CD14-positive monocyte (primary cell): Measurements from ENCODE around the gene PIERCE2. TPM values are rescaled to one million over a fixed set of nuclear protein-coding genes. Genes with fewer than 3 reads are reported as not detected.

Source experiments
- DNase-seq, 3 donors: peaks; one replicate each; pipeline ENCODE4 v3.0.0-alpha.2; 2011 to 2022
- H2AFZ ChIP-seq: 2 replicates; pipeline ENCODE4 v1.6.0; 2012; ENCODE audit warnings: mild to moderate bottlenecking, low read depth, low read length, inconsistent platforms; ENCODE audit not compliant: insufficient read depth, poor library complexity, severe bottlenecking
- H3K27ac ChIP-seq, 2 donors: 1 replicate in 1 of 2; 2 replicates in 1 of 2; pipeline ENCODE4 v1.5.1; 2012 to 2013; ENCODE audit warnings: low read length in 2 of 2, control low read depth in 1 of 2, inconsistent platforms in 1 of 2, low read depth in 1 of 2, mild to moderate bottlenecking in 1 of 2
- H3K27me3 ChIP-seq, 2 donors: one replicate each; pipeline versions ENCODE4 v1.6.0 to v1.6.1; 2011 to 2013; ENCODE audit warnings: low read length in 2 of 2; ENCODE audit not compliant: control insufficient read depth in 2 of 2, insufficient read depth in 2 of 2
- H3K36me3 ChIP-seq, 2 donors: replicated peaks in 1 of 2; 1 replicate in 1 of 2; 2 replicates in 1 of 2; pipeline versions ENCODE4 v1.5.1 to v1.6.1; 2012 to 2013; ENCODE audit warnings: low read length in 2 of 2, control low read depth in 1 of 2, inconsistent platforms in 1 of 2, mild to moderate bottlenecking in 1 of 2; ENCODE audit not compliant: insufficient read depth in 2 of 2, control insufficient read depth in 1 of 2
- H3K4me1 ChIP-seq, 2 donors: 1 replicate in 1 of 2; 2 replicates in 1 of 2; pipeline versions ENCODE4 v1.5.1 to v1.6.1; 2012 to 2013; ENCODE audit warnings: low read length in 2 of 2, control low read depth in 1 of 2, inconsistent platforms in 1 of 2, mild to moderate bottlenecking in 1 of 2, moderate library complexity in 1 of 2; ENCODE audit not compliant: insufficient read depth in 2 of 2, control insufficient read depth in 1 of 2
- H3K4me2 ChIP-seq: replicated peaks from 2 replicates; pipeline ENCODE3; 2012; ENCODE audit warnings: low read length, moderate library complexity, mild to moderate bottlenecking; ENCODE audit not compliant: poor library complexity, severe bottlenecking; ENCODE audit errors: extremely low read depth
- H3K4me3 ChIP-seq, 3 experiments: fragments of 200-600 bp in 1 of 3; sonication (generic) in 1 of 3; replicated peaks in 1 of 3; 1 replicate in 2 of 3; 2 replicates in 1 of 3; pipeline ENCODE4 v1.5.1; 2011 to 2013; ENCODE audit warnings: low read length in 3 of 3, mild to moderate bottlenecking in 3 of 3, control low read depth in 2 of 3, low read depth in 2 of 3, inconsistent platforms in 1 of 3, moderate library complexity in 1 of 3
- H3K79me2 ChIP-seq: 2 replicates; pipeline ENCODE4 v1.6.0; 2012; ENCODE audit warnings: mild to moderate bottlenecking, control low read depth, inconsistent platforms, low read length, moderate library complexity; ENCODE audit not compliant: insufficient read depth
- H3K9ac ChIP-seq: 2 replicates; pipeline ENCODE4 v1.6.0; 2017; ENCODE audit warnings: low read length, mild to moderate bottlenecking; ENCODE audit not compliant: insufficient read depth, poor library complexity, severe bottlenecking
- H3K9me3 ChIP-seq, 2 donors: replicated peaks in 1 of 2; 1 replicate in 1 of 2; 2 replicates in 1 of 2; pipeline versions ENCODE4 v1.5.1 to v1.6.1; 2012 to 2013; ENCODE audit warnings: low read length in 2 of 2, control low read depth in 1 of 2; ENCODE audit not compliant: control insufficient read depth in 1 of 2, insufficient read depth in 1 of 2
- H4K20me1 ChIP-seq: 2 replicates; pipeline ENCODE4 v1.6.0; 2012; ENCODE audit warnings: mild to moderate bottlenecking, low read length, control low read depth, moderate library complexity; ENCODE audit not compliant: insufficient read depth
- H3K27ac Mint-ChIP-seq, 7 donors: one replicate each; pipeline ENCODE4 v1.8.0; 2020; ENCODE audit warnings: mild to moderate bottlenecking in 7 of 7, mixed read lengths in 7 of 7, moderate library complexity in 6 of 7, inconsistent platforms in 2 of 7
- H3K27me3 Mint-ChIP-seq, 3 donors: one replicate each; pipeline ENCODE4 v1.8.0; 2021 to 2022; ENCODE audit warnings: low read depth in 3 of 3, mild to moderate bottlenecking in 3 of 3, mixed read lengths in 3 of 3, moderate library complexity in 3 of 3, inconsistent platforms in 1 of 3
- H3K36me3 Mint-ChIP-seq, 2 donors: one replicate each; pipeline ENCODE4 v1.8.0; 2020; ENCODE audit warnings: mixed read lengths in 2 of 2, inconsistent platforms in 1 of 2, mild to moderate bottlenecking in 1 of 2
- H3K4me1 Mint-ChIP-seq: one replicate; pipeline ENCODE4 v1.8.0; 2020; ENCODE audit warnings: mild to moderate bottlenecking, mixed read lengths
- H3K4me3 Mint-ChIP-seq, 2 donors: one replicate each; pipeline ENCODE4 v1.8.0; 2020; ENCODE audit warnings: mild to moderate bottlenecking in 2 of 2, mixed read lengths in 2 of 2, moderate library complexity in 1 of 2
- H3K9me3 Mint-ChIP-seq, 7 donors: one replicate each; pipeline ENCODE4 v1.8.0; 2020 to 2022; ENCODE audit warnings: mixed read lengths in 7 of 7, mild to moderate bottlenecking in 6 of 7, moderate library complexity in 6 of 7, inconsistent platforms in 2 of 7
- CTCF ChIP-seq: fragments of 200-600 bp; IDR thresholded peaks from one replicate; pipeline ENCODE4 v1.8.0; 2022; ENCODE audit warnings: antibody characterized with exemption, mild to moderate bottlenecking
- WGBS: methylation state at CpG from one replicate; pipeline ENCODE4 v1.1.5; 2013; ENCODE audit warnings: missing lambda C conversion rate; ENCODE audit not compliant: insufficient coverage; 5-methylcytosine and 5-hydroxymethylcytosine counted together
- intact Hi-C, 2 donors: fragments of 100-400 bp; cut with micrococcal nuclease; formaldehyde crosslinking; loops; one replicate each; pipeline versions ENCODE4 v1.15.0 to v1.15.1; 2023
- polyA plus RNA-seq, 3 donors: library from polyadenylated mRNA; depleted of rRNA in 1 of 3; unstranded in 2 of 3; stranded (reverse) in 1 of 3; fragments of 300-500 nt in 2 of 3; fragments of >200 nt in 1 of 3; fragmentation: Illumina TruSeq in 2 of 3; gene quantifications; 1 replicate in 2 of 3; 2 replicates in 1 of 3; pipeline ENCODE4 v1.2.3, GENCODE V29; 2012 to 2021

PIERCE2 gene
- polyA plus RNA-seq, 3 donors: 0.13 to 1.3 (median 0.61) TPM

- Histone ChIP-seq H3K9me3 (no peaks in the 10 kb centered on the region), H3K4me3 (no peak overlapping the region), H3K36me3 (peaks cover 68 to 94% of the 10 kb centered on the region in 2 donors), H4K20me1 (no peaks in the 10 kb centered on the region), H3K4me2 (no peak overlapping the region), H3K9ac (no peak overlapping the region), H3K27me3 (no peaks in the 10 kb centered on the region), H2AFZ (no peak overlapping the region), H3K4me1 (no peaks in the 10 kb centered on the region), H3K79me2 (no peaks in the 10 kb centered on the region), H3K27ac (no peak overlapping the region)
- intact Hi-C loops: no loop called here
- Mint-ChIP-seq H3K27ac (no peak overlapping the region), H3K36me3 (peaks cover 73 to 79% of the 10 kb centered on the region in 2 donors), H3K4me1 (peaks cover 7% of the 10 kb centered on the region), H3K4me3 (no peak overlapping the region), H3K9me3 (no peaks in the 10 kb centered on the region), H3K27me3 (peaks cover 0 to 2% (median 0%) of the 10 kb centered on the region in 3 donors)
- TF ChIP-seq CTCF: no peak
- no CpG with 5 or more reads among the region's 10 CpGs for WGBS
- no peak for DNase-seq
Observed at GRCh38 chr15:55361048-55361447, 47.2 kb upstream of the PIERCE2 start.

- no peak overlapping the region for H2AFZ ChIP-seq
- WGBS: 93% methylated on average over 2 of the region's 2 CpGs
- no peaks in the 10 kb centered on the region for H3K9me3 Mint-ChIP-seq
- no peaks in the 10 kb centered on the region for H3K9me3 ChIP-seq
- no peaks in the 10 kb centered on the region for H4K20me1 ChIP-seq
- H3K27ac Mint-ChIP-seq: peak overlapping the region in 2 of 7 donors; percentile 68 to 76
- no peak overlapping the region for H3K9ac ChIP-seq
- no peak overlapping the region for H3K4me3 ChIP-seq
- TF ChIP-seq CTCF: no peak
- no peak overlapping the region for H3K27ac ChIP-seq
- H3K4me1 ChIP-seq: peaks cover 13 to 15% of the 10 kb centered on the region in 2 donors
- H3K79me2 ChIP-seq: no peaks in the 10 kb centered on the region
- peaks cover 68 to 78% of the 10 kb centered on the region in 2 donors for H3K36me3 ChIP-seq
- intact Hi-C loops: no loop called here
- no peak overlapping the region for H3K4me2 ChIP-seq
- no peak for DNase-seq
- H3K27me3 ChIP-seq: no peaks in the 10 kb centered on the region
- H3K4me3 Mint-ChIP-seq: no peak overlapping the region
- H3K4me1 Mint-ChIP-seq: peaks cover 20% of the 10 kb centered on the region
- peaks cover 0 to 2% (median 0%) of the 10 kb centered on the region in 3 donors for H3K27me3 Mint-ChIP-seq
- H3K36me3 Mint-ChIP-seq: peaks cover 63 to 68% of the 10 kb centered on the region in 2 donors
Observed at GRCh38 chr15:55362641-55363040, 45.7 kb upstream of the PIERCE2 start.
